DND-41 (cell line): ENCODE results near the gene APLF.

ENCODE experiments used
- ATAC-seq: fragments of 200-7000 bp; cut with Tn5 transposase; 3 replicates; pipeline ENCODE4 v1.9.1; 2021; ENCODE audit warnings: low read depth; ENCODE audit not compliant: insufficient read depth
- DNase-seq: peaks from one replicate; pipeline ENCODE4 v3.0.0-alpha.2; 2020
- H2AFZ ChIP-seq: 2 replicates; pipeline ENCODE4 v1.6.0; 2012; ENCODE audit warnings: low read depth, low read length
- H3K27ac ChIP-seq: 2 replicates; pipeline ENCODE4 v1.5.1; 2012; ENCODE audit warnings: low read length, inconsistent platforms
- H3K27me3 ChIP-seq: fragments of 200-600 bp; sonication (generic); 2 replicates; pipeline ENCODE4 v1.6.0; 2012; ENCODE audit warnings: low read length, mild to moderate bottlenecking, inconsistent platforms; ENCODE audit not compliant: insufficient read depth, poor library complexity
- H3K36me3 ChIP-seq: 2 replicates; pipeline ENCODE4 v1.5.1; 2012; ENCODE audit warnings: low read length, inconsistent platforms; ENCODE audit not compliant: insufficient read depth
- H3K4me1 ChIP-seq: 2 replicates; pipeline ENCODE4 v1.5.1; 2012; ENCODE audit warnings: mild to moderate bottlenecking, low read length; ENCODE audit not compliant: insufficient read depth
- H3K4me2 ChIP-seq: 2 replicates; pipeline ENCODE4 v1.6.0; 2012; ENCODE audit warnings: mild to moderate bottlenecking, moderate library complexity, low read length, inconsistent platforms; ENCODE audit not compliant: insufficient read depth
- H3K4me3 ChIP-seq, 2 experiments: fragments of 200-600 bp in 1 of 2; shearing (Covaris generic) in 1 of 2; 2 replicates each; pipeline ENCODE4 v1.5.1; 2012 to 2016; ENCODE audit warnings: inconsistent platforms in 2 of 2, low read length in 2 of 2, mild to moderate bottlenecking in 2 of 2, low read depth in 1 of 2, moderate library complexity in 1 of 2
- H3K79me2 ChIP-seq: 2 replicates; pipeline ENCODE4 v1.6.0; 2012; ENCODE audit warnings: low read length, inconsistent platforms; ENCODE audit not compliant: insufficient read depth
- H3K9ac ChIP-seq: 2 replicates; pipeline ENCODE4 v1.6.0; 2012; ENCODE audit warnings: low read depth, mild to moderate bottlenecking, inconsistent platforms, low read length, moderate library complexity
- H3K9me3 ChIP-seq: 2 replicates; pipeline ENCODE4 v1.5.1; 2012; ENCODE audit warnings: low read length, moderate library complexity, mild to moderate bottlenecking, inconsistent platforms; ENCODE audit not compliant: insufficient read depth, severe bottlenecking
- H4K20me1 ChIP-seq: 2 replicates; pipeline ENCODE4 v1.6.0; 2012; ENCODE audit warnings: low read length; ENCODE audit not compliant: insufficient read depth
- CTCF ChIP-seq: IDR thresholded peaks from 2 replicates; pipeline ENCODE4 v1.5.1; 2012; ENCODE audit warnings: borderline replicate concordance, low read length, moderate library complexity, mild to moderate bottlenecking; ENCODE audit not compliant: poor library complexity, severe bottlenecking; ENCODE audit errors: extremely low read depth
- EZH2 ChIP-seq: IDR thresholded peaks from 3 replicates; pipeline ENCODE4 v1.6.1; 2012; ENCODE audit warnings: borderline replicate concordance, low read depth, mild to moderate bottlenecking, moderate library complexity, low read length, inconsistent platforms; ENCODE audit not compliant: severe bottlenecking

Gene APLF

DNA sequence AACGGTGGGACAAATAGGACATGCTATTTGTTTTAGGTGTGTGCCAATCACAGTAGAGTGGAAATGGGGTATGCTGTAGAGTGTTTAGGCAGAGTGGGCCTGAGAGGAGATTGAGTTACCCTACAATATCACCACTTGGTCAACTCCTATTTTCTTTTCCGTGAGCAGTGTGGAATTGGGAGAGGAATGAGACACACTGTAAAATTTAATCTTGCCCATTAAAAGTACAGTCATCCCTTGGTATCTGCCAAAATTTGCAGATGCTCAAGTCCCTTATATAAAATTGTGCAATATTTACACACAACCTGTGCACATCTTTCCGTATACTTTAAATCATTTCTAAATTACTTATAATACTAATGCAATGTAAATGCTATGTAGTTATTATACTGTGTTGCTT is 12.7 kb upstream of the APLF start:
- Histone ChIP-seq H4K20me1 (no peaks in the 10 kb centered on the region), H2AFZ (no peak overlapping the region), H3K27ac (no peak overlapping the region), H3K36me3 (no peaks in the 10 kb centered on the region), H3K27me3 (no peaks in the 10 kb centered on the region), H3K9me3 (no peaks in the 10 kb centered on the region), H3K4me1 (peaks cover 9% of the 10 kb centered on the region), H3K79me2 (no peaks in the 10 kb centered on the region), H3K9ac (no peak overlapping the region), H3K4me3 (no peak overlapping the region), H3K4me2 (no peak overlapping the region)
- DNase-seq = no peak
- no peak for ATAC-seq
- TF ChIP-seq CTCF (no peak), EZH2 (no peak)

- Histone ChIP-seq H3K4me1 (peaks cover 9% of the 10 kb centered on the region), H3K9ac (no peak overlapping the region), H2AFZ (no peak overlapping the region), H3K36me3 (no peaks in the 10 kb centered on the region), H3K27me3 (no peaks in the 10 kb centered on the region), H3K4me2 (no peak overlapping the region), H3K79me2 (no peaks in the 10 kb centered on the region), H3K9me3 (no peaks in the 10 kb centered on the region), H4K20me1 (no peaks in the 10 kb centered on the region), H3K4me3 (no peak overlapping the region), H3K27ac (no peak overlapping the region)
- TF ChIP-seq EZH2 = no peak
- TF ChIP-seq CTCF = no peak
- no peak for ATAC-seq
- no peak for DNase-seq
Measured at GRCh38 chr2:68456198-68456597, 11.2 kb upstream of the APLF start.

GRCh38 chr2:68458981-68459380 is 8.4 kb upstream of the APLF start:
- Histone ChIP-seq H3K27me3 (no peaks in the 10 kb centered on the region), H3K36me3 (no peaks in the 10 kb centered on the region), H3K4me3 (no peak overlapping the region), H3K9me3 (no peaks in the 10 kb centered on the region), H3K4me1 (peaks cover 9% of the 10 kb centered on the region), H2AFZ (no peak overlapping the region), H3K79me2 (no peaks in the 10 kb centered on the region), H4K20me1 (no peaks in the 10 kb centered on the region), H3K4me2 (no peak overlapping the region), H3K27ac (no peak overlapping the region), H3K9ac (no peak overlapping the region)
- DNase-seq (no peak), ATAC-seq (no peak)
- TF ChIP-seq CTCF (no peak), EZH2 (no peak)
